ENCODE measurements around the gene COL11A1. TPM values are rescaled to one million over a fixed set of nuclear protein-coding genes. Genes with fewer than 3 reads are reported as not detected.

Gene COL11A1
- total and polyA plus RNA-seq, 9 of the 15 experiments (the other 6 are each of a cell fraction or from before 2014, with no cell fraction given), result 0.07 TPM; not detected in 8

GRCh38 chr1:102941366-102941947 lies 166.9 kb downstream of the COL11A1 start:
- Histone ChIP-seq H3K9me3 (replicated peaks; ENCODE audit: control insufficient read depth, insufficient read depth, low read depth, low read length) (no peaks in the 10 kb centered on the region), H2AFZ (ENCODE audit: low read depth, low read length) (no peak overlapping the region), H3K36me3 (ENCODE audit: control insufficient read depth, insufficient read depth, low read length) (no peaks in the 10 kb centered on the region), H3K4me3 (no peak overlapping the region), H3K9me1 (ENCODE audit: control insufficient read depth, insufficient read depth, low read length) (no peaks in the 10 kb centered on the region), H4K20me1 (replicated peaks; ENCODE audit: control insufficient read depth, insufficient read depth, low read length) (no peaks in the 10 kb centered on the region), H3K27me3 (ENCODE audit: control insufficient read depth in 2 of 2, insufficient read depth in 2 of 2, low read length in 2 of 2) (no peaks in the 10 kb centered on the region), H3K79me2 (ENCODE audit: control insufficient read depth, insufficient read depth, low read length) (no peaks in the 10 kb centered on the region), H3K9ac (ENCODE audit: insufficient read depth in 1 of 2, low read depth in 2 of 2, low read length in 2 of 2) (no peak overlapping the region), H3K4me1 (replicated peaks in 1 of 2; ENCODE audit: control insufficient read depth in 2 of 2, insufficient read depth in 2 of 2, low read length in 2 of 2) (no peaks in the 10 kb centered on the region), H3K4me2 (ENCODE audit: insufficient read depth, low read length) (no peak overlapping the region), H3K27ac (ENCODE audit: extremely low read depth, low read depth, low read length) (no peak overlapping the region)
- ChIA-PET CTCF (ENCODE audit: low intra/inter-chr PET ratio) (no interaction called here), POLR2A (no interaction called here)
- FAIRE-seq, result no peak
- TF ChIP-seq CREBBP (IDR thresholded peaks at IDR 0.05; ENCODE audit: low read depth, low read length), result no peak
- no peak for TF ChIP-seq ARID2 (IDR thresholded peaks at IDR 0.05)
- no peak for TF ChIP-seq CLOCK (CRISPR knock-in tag; IDR thresholded peaks at IDR 0.05; ENCODE audit: borderline replicate concordance)
- TF ChIP-seq, protein P1, sequence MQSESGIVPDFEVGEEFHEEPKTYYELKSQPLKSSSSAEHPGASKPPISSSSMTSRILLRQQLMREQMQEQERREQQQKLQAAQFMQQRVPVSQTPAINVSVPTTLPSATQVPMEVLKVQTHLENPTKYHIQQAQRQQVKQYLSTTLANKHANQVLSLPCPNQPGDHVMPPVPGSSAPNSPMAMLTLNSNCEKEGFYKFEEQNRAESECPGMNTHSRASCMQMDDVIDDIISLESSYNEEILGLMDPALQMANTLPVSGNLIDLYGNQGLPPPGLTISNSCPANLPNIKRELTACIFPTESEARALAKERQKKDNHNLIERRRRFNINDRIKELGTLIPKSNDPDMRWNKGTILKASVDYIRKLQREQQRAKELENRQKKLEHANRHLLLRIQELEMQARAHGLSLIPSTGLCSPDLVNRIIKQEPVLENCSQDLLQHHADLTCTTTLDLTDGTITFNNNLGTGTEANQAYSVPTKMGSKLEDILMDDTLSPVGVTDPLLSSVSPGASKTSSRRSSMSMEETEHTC (IDR thresholded peaks at IDR 0.05), result no peak
- TF ChIP-seq, protein P2, sequence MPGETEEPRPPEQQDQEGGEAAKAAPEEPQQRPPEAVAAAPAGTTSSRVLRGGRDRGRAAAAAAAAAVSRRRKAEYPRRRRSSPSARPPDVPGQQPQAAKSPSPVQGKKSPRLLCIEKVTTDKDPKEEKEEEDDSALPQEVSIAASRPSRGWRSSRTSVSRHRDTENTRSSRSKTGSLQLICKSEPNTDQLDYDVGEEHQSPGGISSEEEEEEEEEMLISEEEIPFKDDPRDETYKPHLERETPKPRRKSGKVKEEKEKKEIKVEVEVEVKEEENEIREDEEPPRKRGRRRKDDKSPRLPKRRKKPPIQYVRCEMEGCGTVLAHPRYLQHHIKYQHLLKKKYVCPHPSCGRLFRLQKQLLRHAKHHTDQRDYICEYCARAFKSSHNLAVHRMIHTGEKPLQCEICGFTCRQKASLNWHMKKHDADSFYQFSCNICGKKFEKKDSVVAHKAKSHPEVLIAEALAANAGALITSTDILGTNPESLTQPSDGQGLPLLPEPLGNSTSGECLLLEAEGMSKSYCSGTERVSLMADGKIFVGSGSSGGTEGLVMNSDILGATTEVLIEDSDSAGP (CRISPR knock-in tag; IDR thresholded peaks at IDR 0.05), result no peak
- TF ChIP-seq CXXC5 (CRISPR knock-in tag; IDR thresholded peaks at IDR 0.05), result no peak
- TF ChIP-seq, protein P3, sequence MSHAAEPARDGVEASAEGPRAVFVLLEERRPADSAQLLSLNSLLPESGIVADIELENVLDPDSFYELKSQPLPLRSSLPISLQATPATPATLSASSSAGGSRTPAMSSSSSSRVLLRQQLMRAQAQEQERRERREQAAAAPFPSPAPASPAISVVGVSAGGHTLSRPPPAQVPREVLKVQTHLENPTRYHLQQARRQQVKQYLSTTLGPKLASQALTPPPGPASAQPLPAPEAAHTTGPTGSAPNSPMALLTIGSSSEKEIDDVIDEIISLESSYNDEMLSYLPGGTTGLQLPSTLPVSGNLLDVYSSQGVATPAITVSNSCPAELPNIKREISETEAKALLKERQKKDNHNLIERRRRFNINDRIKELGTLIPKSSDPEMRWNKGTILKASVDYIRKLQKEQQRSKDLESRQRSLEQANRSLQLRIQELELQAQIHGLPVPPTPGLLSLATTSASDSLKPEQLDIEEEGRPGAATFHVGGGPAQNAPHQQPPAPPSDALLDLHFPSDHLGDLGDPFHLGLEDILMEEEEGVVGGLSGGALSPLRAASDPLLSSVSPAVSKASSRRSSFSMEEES (CRISPR knock-in tag; IDR thresholded peaks at IDR 0.05), result no peak
- TF ChIP-seq, protein P4, sequence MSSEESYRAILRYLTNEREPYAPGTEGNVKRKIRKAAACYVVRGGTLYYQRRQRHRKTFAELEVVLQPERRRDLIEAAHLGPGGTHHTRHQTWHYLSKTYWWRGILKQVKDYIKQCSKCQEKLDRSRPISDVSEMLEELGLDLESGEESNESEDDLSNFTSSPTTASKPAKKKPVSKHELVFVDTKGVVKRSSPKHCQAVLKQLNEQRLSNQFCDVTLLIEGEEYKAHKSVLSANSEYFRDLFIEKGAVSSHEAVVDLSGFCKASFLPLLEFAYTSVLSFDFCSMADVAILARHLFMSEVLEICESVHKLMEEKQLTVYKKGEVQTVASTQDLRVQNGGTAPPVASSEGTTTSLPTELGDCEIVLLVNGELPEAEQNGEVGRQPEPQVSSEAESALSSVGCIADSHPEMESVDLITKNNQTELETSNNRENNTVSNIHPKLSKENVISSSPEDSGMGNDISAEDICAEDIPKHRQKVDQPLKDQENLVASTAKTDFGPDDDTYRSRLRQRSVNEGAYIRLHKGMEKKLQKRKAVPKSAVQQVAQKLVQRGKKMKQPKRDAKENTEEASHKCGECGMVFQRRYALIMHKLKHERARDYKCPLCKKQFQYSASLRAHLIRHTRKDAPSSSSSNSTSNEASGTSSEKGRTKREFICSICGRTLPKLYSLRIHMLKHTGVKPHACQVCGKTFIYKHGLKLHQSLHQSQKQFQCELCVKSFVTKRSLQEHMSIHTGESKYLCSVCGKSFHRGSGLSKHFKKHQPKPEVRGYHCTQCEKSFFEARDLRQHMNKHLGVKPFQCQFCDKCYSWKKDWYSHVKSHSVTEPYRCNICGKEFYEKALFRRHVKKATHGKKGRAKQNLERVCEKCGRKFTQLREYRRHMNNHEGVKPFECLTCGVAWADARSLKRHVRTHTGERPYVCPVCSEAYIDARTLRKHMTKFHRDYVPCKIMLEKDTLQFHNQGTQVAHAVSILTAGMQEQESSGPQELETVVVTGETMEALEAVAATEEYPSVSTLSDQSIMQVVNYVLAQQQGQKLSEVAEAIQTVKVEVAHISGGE (CRISPR knock-in tag; IDR thresholded peaks at IDR 0.05), result no peak
- TF ChIP-seq RB1 (IDR thresholded peaks at IDR 0.05; ENCODE audit: low read depth), result no peak
- no peak for DNase-seq (ENCODE audit: extremely low read depth in 1 of 4, low spot score in 3 of 4)
- BruUV-seq (replicated peaks), result no TSS peak
- intact Hi-C loops (cut with micrococcal nuclease), result no loop called here
- ATAC-seq, result no peak
- in situ Hi-C loops (cut with MboI), result no loop called here
